HT1080 (cell line): Measurements from ENCODE around the gene OTULIN. TPM values are rescaled to one million over a fixed set of nuclear protein-coding genes. Genes with fewer than 3 reads are reported as not detected.
A peak's percentile ranks its signal among the peaks of the same experiment; 100 is the strongest.

Experiments used
- DNase-seq: peaks from one replicate; pipeline ENCODE4 v3.0.0-alpha.2; 2015; ENCODE audit warnings: low read depth
- total RNA-seq: library from RNA; depleted of rRNA; stranded (reverse); fragments of >200 nt; shearing (Covaris generic); gene quantifications from 2 replicates; pipeline ENCODE4 v1.2.3, GENCODE V29; 2014

The OTULIN gene
- total RNA-seq, 1 experiment from 2014 or later = 33.2 TPM

DNA sequence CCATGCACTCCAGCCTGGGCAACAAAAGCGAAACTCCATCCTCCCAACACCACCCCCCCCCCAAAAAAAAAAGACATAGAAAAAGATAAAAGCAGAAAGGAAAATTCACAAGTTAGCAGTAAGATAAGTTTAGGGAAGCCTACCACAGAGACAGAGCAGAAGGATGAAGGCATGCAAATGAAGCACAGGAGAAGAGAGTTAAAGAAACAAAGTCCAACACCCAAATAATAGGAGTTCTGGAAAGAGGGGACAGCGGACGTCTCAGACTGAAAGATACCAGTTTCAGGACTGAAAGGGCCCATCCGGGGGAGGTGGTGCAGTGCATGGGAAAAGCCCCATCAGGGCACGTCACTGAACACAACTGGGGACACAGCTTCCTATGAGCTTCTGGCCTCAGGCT, 54.3 kb downstream of the OTULIN start:
- DNase-seq = no peak

DNA sequence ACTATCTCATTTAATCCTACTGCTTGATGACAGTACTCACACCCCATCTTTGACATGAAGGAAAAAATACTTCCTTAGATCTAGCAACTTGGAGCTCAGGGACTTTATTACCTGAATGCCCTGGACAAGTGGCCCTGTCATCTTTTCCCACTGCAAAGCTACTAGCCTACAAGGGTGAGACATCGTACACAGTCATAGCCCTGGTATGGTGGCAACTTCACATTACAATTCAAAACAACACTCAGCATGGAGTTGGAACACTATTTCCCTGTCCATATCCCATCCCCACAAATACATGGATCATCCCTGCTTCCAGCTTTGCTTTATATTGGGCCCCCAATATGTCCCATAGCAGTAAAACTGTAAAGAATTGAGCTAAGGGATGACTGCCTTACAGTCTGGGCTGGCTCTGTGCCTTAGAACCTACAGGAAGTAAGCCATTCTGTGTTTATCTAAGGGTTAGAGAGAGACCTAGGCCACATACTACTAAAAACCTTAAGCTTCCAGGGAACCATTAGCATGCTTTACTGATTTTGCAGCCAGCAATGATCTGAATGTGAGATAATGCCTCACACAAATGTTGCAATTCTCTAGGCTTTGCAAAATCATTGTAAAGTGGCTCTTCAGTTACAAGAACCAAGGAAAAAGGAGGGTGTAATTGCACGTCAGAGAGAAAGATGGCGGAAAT, 55.9 kb downstream of the OTULIN start:
- peak; percentile 53 for DNase-seq

DNA sequence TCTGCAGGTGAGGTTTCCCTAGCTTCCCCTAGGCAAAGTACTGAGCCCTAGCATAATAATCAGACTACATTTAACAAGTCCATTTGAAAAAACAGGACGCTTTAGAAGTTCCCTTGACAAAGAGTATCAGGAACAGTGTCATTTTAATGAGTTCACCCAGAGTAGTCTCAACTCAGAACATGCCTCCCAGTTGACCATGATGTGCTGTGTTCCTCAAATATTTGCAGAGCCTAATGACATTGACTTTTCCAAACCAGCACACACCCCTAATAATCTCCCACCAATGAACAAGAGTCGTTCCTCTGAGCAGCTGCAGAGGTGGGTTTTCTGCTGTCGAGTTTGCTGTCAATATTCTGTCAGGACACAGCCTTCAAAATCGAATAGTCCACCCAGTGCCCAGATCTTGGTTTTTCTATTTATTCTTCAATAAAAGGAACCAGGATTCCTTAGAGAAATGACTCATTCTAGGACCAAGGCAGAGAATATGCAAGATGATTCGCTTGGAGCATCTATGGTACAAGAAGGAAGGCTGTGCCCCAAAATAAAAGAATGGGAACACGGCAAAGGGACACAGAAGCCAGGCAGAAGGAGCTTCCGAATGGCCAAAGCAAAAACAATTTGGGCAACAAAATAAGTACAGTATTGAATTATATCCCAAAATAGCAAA, 57.6 kb downstream of the OTULIN start:
- no peak for DNase-seq

DNA sequence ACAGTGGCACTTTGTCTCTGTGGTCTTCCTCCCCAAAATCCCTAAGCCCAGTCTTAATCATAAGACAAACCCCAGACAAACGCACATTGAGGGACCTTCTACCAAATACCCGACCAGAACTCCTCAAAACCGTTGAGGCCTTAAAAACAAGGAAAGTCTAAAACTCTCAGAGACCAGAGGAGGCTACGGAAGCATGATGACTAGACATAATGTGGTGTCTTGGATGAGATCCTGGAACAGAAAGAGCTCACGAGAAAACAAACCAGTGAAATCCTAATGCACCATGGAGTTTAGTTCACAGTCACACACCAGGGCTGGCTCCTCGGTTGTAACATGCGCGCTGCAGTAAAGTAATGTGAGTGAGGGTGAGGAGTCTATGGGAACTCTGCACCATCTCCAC, 58.4 kb downstream of the OTULIN start:
- DNase-seq = no peak

DNA sequence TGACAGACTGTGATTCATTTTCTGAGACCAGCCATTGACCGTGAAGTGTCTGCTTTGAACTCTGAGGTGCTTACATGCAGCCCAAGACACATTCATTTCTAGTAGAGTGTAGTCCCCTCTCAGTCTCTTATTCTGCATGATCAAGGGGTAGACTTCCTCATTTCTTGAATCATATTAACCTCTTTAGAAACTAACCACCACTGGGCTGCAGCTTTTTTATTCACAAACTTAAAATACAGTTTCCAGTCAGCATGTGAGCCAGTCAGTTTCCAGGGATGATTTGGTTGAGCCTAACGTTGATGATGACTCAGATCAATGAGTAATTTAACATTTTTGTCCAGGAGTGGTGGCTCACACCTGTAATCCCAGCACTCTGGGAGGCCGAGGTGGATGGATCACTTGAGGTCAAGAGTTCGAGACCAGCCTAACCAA, 59.2 kb downstream of the OTULIN start:
- DNase-seq = peak; percentile 62

DNA sequence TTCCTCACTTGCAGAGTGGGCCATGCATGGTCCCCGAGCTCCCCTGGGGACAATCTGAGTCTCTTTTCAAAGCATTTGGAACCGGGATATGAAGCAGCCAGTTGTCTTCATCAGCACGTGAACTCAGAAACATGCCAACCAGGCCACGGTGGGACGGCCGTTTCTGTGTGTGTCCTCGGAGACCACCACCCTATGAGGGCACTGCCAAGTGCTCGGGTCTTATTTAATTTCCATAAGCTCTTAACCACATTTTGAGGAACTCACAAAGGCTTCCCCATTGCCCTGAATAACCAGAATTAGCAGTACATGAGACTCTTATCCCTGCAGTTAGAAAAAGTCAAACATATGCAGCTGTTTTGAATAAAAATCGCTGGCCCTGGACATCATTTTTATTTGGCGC, 60.1 kb downstream of the OTULIN start:
- DNase-seq = no peak

DNA sequence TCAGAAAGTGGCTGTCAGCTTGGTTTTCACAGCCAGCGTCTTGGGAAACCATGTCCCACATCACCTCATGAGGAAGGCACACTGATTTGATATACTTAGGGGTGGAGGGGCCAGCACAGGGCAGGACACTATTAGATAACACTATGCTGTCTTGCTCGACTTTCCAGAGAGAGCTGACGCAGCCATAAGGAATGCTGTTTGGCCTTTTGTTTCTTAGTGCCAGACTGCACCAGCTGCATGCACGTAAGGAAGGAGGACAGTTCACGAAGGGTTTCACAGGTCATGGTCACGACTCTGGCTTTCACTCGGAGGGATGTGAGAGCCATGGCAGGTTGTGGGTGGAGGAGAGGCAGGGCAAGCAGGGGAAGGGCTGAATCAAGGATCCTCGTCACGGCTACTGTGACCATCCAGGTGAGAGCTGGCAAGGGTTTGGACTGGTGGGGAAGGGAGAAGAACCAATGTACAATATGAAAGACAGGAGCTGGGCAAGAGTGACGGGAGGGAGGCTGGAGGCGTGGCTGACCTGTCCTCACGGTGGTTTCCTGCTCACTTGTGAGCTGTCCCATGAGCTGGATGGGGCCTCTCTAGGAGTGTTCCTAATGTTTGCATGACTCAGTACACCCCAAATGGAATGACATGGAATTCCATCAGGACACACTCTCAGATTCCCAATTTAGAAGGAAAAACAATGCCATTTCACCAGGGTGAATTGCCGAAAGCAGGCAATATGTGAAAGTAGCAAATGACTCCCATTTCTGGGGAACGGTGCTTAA, 61.7 kb downstream of the OTULIN start:
- DNase-seq = no peak

DNA sequence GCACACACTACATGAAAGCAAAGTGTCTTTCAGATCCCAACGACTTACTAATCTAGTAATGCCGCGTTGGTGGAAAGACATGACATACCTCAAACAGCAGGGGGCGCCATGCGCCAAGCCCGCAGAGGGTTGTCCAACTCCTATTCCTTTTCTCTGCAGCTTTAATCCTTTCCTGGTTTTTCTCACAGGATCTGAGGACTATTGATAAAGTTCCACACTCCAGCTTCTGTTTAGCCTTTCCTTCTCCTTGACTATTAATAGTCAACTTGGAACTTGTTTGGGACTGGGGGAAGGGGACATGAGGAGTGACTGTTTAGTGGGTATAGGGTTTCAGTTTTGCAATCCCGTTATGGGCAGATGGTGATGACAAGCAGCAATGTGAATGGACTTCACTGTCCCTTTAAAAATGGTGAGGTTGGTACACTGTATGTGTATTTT, 62.9 kb downstream of the OTULIN start:
- peak; percentile 84 for DNase-seq

DNA sequence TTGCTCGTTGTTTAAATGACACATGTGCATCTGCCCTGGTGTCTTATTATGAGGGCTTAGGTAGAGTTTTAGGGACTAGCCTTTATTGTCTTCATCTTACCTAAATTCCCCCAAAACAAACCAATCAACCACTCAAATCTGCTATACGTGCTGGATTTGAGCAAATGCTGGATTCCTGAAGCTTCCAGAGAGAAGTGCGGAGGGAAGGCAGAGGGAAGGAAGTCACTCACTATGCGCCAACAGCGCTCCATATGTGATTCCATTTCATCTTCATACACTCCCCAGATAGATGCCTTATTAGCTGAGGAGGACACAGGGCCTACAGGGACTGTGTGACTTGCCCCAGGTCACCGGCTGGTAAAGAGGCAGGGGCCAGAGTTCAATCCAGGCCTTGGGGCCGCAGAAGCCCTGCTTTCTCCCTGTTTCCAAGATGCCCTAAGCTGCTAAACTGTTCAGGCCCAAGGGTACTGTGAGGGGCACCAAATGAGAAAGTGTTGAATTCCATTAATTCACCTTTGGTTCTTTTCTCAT, 63.5 kb downstream of the OTULIN start:
- no peak for DNase-seq

DNA sequence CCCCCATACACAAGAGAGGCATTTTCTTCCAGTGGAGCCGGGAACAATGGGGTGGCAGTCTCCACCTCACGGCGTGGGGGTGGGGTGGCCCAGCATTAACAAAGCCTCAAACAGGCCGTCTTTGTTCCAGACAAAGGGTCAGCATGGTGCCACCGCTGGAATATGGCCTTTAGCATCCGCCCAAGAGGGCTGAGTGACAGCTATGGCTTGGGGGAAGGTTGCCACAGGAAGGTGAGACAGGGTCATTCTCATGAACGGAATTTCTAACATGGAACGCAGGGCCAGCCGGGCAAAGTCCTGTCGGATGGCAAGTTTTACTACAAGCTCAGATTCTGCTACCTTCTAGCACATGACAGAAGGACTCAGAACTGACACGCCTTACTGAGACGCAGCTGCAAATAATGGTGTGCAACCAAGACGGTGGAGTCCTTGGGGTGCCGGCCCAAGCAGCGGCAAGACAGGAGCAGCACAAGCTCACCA, 64.0 kb downstream of the OTULIN start:
- DNase-seq = no peak

DNA sequence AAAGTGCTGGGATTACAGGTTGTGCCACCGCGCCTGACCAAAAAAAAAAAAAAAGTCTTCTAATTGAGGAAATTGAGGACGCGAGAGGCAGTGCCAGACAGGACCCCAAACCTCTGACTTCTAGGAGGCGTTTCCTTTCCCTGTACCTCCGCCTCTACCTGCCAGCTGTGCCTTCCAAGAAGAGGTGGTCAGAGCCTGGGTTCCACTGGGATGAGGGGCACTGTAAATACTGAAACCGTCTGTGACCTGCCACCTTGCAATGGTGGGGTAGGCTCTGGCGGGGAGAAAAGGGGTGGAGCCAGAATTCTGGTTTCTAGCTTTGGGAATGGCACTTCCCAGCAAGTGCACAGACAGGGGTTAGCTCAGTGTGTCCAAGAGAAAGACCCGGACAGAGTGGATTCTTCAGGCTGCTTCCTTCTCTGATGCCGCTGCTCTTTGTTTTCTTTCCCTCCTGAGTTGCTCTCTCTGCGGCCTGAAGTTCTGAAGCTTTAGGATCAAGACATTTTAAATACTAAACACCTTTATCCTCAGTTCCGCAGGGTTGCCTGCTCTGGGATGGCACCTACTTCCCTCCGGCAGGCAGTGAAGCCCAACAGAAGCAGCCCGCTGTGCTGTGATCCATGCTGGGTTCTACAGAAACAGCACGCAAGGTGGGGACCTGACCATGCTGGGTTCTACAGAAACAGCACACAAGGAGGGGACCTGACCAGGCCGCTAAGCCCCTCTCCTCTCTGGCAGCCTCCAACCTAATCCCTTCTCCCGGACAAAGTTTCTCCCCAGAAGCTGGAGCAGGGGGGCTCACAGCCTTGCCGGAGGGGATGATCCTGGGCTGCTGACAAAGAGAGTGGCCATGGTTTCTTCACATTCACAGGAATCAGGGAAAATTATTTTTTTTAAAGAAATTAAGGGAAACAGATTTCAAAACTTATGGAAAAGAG, 65.2 kb downstream of the OTULIN start:
- no peak for DNase-seq

DNA sequence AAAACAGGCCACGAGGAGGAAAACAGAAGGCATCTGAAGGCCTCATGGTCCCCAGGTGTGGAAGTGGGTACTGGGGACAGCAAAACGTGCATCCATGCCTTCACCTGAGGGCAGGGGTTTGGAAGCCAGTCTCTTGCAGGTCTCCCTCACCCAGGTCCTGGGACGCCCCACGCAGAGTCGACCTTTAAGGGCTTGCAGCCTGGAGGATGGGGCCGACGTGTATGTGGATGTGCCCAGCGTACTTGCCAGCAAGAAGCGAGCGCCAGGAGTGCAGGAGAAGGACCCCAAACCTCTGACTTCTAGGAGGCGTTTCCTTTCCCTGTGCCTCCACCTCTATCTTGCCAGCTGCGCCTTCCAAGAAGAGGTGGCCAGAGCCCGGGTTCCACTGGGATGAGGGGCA, 65.9 kb downstream of the OTULIN start:
- DNase-seq = no peak

DNA sequence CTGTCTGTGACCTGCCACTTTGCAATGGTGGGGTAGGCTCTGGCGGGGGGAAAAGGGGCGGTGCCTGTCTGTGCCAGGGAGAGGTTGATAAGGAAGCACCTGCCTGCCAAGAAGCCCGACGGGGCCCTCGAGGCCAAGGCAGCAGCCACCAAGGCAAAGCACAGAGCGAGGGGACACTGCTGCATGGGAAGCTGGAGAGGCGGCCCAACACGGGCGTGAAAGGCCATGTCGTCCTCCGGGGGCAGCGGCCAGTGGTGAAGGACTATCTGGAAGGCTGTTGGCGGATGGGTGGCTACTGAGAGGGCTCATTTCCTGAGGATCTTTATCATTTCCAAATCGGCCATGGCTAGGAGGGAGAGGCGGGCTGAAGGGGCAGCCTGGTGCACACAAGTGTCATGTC, 66.4 kb downstream of the OTULIN start:
- DNase-seq = no peak

DNA sequence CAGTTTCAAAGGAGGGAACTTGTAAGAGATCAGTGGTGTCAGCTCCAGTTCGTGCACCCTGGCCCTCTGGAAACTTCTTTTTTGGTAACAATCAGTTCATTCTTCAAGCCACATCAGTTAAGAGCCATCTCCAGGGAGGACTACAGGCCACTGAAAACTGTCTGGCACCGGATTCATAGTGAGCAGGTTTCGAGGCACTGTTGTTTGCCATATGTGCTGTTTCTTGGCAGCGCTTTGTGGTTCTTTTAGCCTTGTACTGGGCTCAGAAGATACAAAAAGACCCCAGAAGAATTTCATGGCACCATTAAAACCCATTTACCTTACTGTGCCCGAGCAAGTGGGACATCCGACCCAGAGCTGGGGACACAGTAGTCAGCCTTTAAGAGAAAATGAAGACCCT, 68.5 kb downstream of the OTULIN start:
- DNase-seq = no peak

DNA sequence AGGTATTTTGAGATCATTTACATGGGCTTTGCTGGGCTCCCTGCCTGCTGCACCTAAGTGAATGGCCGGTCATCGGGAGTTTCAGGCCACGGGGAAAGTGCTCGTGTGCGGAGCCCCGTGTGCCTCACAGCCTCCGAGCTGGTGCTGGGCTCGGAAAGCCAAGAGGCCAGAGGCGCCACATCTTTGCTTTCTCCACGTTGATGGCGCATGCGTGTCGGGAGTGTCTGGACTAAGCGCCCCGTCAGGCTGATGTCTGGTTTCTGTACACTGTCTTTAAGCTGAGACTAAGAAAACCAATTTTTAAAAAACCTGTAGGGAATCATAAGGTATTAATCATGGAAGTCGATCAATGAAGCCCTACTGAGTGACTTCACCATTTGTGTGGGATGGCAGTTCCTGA, 69.1 kb downstream of the OTULIN start:
- DNase-seq = no peak

DNA sequence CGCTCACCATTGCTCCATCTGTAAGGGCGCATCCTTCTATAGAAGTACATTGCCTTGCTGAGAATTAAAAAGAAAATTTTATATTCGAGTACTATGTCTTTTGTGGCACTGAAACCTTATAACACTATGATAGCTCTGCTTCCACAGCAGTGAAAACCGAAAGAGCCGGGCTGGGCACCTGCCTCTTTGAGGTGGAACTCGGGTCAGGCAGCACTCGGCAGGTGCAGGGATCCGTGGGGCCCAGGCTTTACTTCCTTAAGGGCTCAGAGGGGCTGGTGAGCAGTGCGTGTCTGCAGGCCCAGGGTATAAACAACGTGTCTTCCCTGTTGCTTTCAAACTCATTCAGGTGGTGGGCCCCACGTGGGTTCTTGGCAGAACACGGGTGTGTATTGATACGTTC, 69.9 kb downstream of the OTULIN start:
- DNase-seq = no peak

DNA sequence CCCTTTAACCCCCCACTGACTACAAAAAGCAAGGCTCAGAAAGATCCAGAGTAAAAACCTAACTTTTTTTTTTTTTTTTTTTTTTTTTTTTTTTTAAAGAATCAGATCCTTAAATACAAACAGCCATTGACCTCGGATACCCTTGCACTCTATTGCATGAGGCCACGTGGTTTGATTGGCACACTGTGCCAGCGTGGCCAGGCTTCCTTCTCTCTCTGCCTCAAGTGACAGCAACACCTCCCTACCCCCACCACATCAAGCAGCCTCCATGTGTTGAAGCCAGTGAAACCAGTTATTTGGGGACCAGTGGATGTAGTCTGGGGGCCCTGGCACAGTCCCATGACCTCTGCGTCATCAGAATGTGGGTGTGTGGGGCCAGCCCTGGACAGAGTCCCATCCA, 71.4 kb downstream of the OTULIN start:
- DNase-seq = no peak

DNA sequence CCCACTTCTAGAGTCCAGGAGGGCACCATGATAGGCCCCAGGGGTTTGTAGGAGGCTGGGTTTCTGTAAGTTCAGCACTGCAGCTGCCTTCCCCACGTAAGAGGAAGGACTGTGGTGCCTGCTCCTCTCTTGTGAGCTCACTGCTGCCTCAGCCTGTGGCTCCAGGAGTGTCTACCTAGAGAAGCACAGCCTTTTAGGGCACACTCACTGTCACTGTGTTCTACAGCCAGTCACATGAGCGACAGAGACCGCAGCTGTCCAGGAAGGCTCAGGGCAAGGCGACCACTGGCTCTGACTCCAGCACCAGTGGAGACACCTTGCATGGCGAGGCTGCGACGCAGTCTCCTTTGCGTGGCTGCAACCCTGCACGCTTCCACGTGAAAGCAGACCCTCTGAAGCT, 72.8 kb downstream of the OTULIN start:
- DNase-seq = no peak

DNA sequence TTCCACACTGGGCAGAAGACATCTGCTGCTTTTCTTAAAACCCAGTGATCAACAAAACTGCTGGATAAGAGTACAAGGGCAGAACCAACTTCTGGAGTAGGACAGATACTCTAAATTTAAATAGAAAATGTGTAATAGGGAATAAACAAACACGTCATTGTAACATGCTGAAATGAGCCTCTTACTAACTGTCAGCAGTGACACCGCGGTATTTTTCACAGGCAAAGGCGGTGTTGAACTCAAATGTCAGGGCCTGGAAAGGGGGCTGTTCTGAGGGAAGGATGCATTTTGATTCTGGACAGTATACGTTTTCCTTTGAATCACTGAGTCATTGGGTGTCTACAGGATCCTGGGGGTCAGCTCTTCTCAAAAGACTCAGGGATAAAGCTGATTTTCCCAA, 73.5 kb downstream of the OTULIN start:
- DNase-seq = no peak

DNA sequence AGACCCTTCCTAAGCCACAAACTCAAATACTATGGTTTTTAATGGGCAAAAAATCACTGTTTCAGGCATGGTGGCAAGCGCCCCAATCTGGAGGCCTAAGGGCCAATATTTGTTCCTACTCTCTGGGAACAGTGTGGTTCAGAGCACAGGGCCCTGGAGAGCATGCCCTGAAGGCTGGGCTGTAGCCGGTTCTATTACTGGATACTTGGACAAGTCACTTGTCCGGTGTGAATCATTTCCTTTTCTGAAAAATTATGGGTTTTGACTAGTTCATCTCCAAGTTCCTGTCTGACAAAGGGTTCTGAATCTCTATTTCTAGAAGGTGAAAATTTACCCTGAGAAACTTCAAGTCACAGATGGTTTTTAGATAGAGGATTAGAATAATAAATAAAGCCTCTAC, 75.0 kb downstream of the OTULIN start:
- DNase-seq = peak; percentile 94

DNA sequence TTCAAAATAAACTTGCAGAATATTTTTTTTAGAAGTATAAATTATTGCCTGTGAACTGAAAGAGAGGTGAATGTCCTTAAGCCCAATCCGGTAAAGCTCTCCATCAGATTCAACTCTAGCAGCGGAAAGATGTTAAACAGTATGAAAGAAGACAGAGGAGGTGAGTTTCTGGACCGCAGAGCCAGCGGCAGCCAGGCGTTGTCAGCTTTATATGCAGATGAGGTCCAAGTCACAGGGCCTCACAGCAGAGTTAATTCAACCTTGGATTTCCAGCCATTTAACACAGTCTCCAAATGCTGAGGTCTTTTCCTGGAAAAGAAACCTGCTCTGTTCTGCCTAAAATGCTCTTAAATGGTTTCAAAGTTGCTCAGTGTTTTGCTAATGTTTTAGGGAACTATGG, 75.5 kb downstream of the OTULIN start:
- no peak for DNase-seq
